GM10266 (cell line): Measurements from ENCODE around the gene NBEA.

Experiments used
- DNase-seq: peaks from one replicate; pipeline ENCODE4 v3.0.0; 2012; ENCODE audit errors: extremely low spot score
- CTCF ChIP-seq: IDR thresholded peaks from 2 replicates; pipeline ENCODE4 v1.5.1; 2012; ENCODE audit warnings: mild to moderate bottlenecking, low read depth; ENCODE audit not compliant: control insufficient read depth, insufficient read depth; ENCODE audit errors: missing control alignments

The NBEA gene

GRCh38 chr13:35484384-35484783 lies 542.3 kb downstream of the NBEA start:
- no peak for DNase-seq
- TF ChIP-seq CTCF: no peak

- no peak for DNase-seq
Measured at GRCh38 chr13:35485424-35485823, 543.4 kb downstream of the NBEA start.

GRCh38 chr13:35489050-35489449 lies 547.0 kb downstream of the NBEA start:
- no peak for TF ChIP-seq CTCF
- DNase-seq: no peak

More at GRCh38 chr13:35485424-35485823, 543.4 kb downstream of the NBEA start:
- TF ChIP-seq CTCF: no peak

- TF ChIP-seq CTCF: no peak
- no peak for DNase-seq
Measured at GRCh38 chr13:35496006-35496405, 553.9 kb downstream of the NBEA start.

- TF ChIP-seq CTCF: no peak
- no peak for DNase-seq
Measured at GRCh38 chr13:35496761-35497386, 554.8 kb downstream of the NBEA start.

- no peak for TF ChIP-seq CTCF
- DNase-seq: no peak
Measured at GRCh38 chr13:35498231-35498630, 556.2 kb downstream of the NBEA start.

GRCh38 chr13:35499196-35499662 lies 557.2 kb downstream of the NBEA start:
- no peak for DNase-seq

More at GRCh38 chr13:35499196-35499662, 557.2 kb downstream of the NBEA start:
- TF ChIP-seq CTCF: no peak
